ENCODE measurements around the gene BTC. TPM values are rescaled to one million over a fixed set of nuclear protein-coding genes. Genes with fewer than 3 reads are reported as not detected.

The BTC gene
- polyA plus RNA-seq, 1 of the 3 experiments (the other 2 are of a cell fraction), result not detected

- no peaks in the 10 kb centered on the region for H3K36me3 ChIP-seq (replicated peaks in 1 of 2; ENCODE audit: control insufficient read depth in 1 of 2, insufficient read depth in 2 of 2, low read length in 1 of 2)
- ChIA-PET CTCF (no interaction called here), POLR2A (no interaction called here)
- no peak overlapping the region for H3K27ac ChIP-seq (ENCODE audit: low read depth in 2 of 2, low read length in 1 of 2)
- no peak overlapping the region for H2AFZ ChIP-seq (ENCODE audit: low read depth)
- no peaks in the 10 kb centered on the region for H4K20me1 ChIP-seq (ENCODE audit: insufficient read depth)
- no peaks in the 10 kb centered on the region for H3K27me3 ChIP-seq (ENCODE audit: insufficient read depth)
- H3F3A ChIP-seq (replicated peaks; ENCODE audit: insufficient read depth), result no peaks in the 10 kb centered on the region
- no peak overlapping the region for H3K9ac ChIP-seq
- no peaks in the 10 kb centered on the region for H3K79me2 ChIP-seq (ENCODE audit: insufficient read depth)
- no peaks in the 10 kb centered on the region for H3K9me2 ChIP-seq
- no peaks in the 10 kb centered on the region for H3K4me1 ChIP-seq (ENCODE audit: control insufficient read depth in 1 of 2, insufficient read depth in 2 of 2, low read depth in 1 of 2, low read length in 1 of 2)
- no peak for DNase-seq
- TF ChIP-seq CHD2 (IDR thresholded peaks at IDR 0.05; ENCODE audit: low read length, partially characterized antibody) (no peak), RXRA (IDR thresholded peaks at IDR 0.05; ENCODE audit: borderline replicate concordance, low read depth) (no peak), IRF3 (IDR thresholded peaks at IDR 0.05; ENCODE audit: low read depth, low read length) (no peak), EP300 (IDR thresholded peaks at IDR 0.05; ENCODE audit: borderline replicate concordance in 1 of 2, low read depth in 1 of 2, low read length in 1 of 2) (no peak), YY1 (IDR thresholded peaks at IDR 0.05; ENCODE audit: low read depth) (no peak), POLR2AphosphoS5 (IDR thresholded peaks at IDR 0.05; ENCODE audit: low read depth, low read length) (no peak), TCF12 (IDR thresholded peaks at IDR 0.05) (no peak), USF2 (IDR thresholded peaks at IDR 0.05; ENCODE audit: borderline replicate concordance, low read depth, low read length) (no peak), REST (IDR thresholded peaks at IDR 0.05; ENCODE audit: low read depth, low read length) (no peak), NRF1 (IDR thresholded peaks at IDR 0.05; ENCODE audit: low read depth, low read length) (no peak), CTCF (IDR thresholded peaks at IDR 0.05) (no peak), EZH2phosphoT487 (IDR thresholded peaks at IDR 0.05; ENCODE audit: borderline replicate concordance, low read depth) (no peak), FOSL2 (IDR thresholded peaks at IDR 0.05; ENCODE audit: borderline replicate concordance, low read depth) (no peak), JUND (IDR thresholded peaks at IDR 0.05) (no peak), TEAD4 (IDR thresholded peaks at IDR 0.05; ENCODE audit: borderline replicate concordance, insufficient read depth) (no peak)
- 0% methylated on average over 1 of the region's 1 CpG for WGBS (ENCODE audit: low lambda C conversion rate)
- no peak overlapping the region for H3K4me2 ChIP-seq
- H3K4me3 ChIP-seq (ENCODE audit: low read depth in 2 of 2, low read length in 1 of 2), result no peak overlapping the region
- H3K9me3 ChIP-seq, result no peaks in the 10 kb centered on the region
Observed at GRCh38 chr4:74716436-74716765, 77.9 kb downstream of the BTC start.

Data from SK-N-SH (cell line).